Gastroesophageal sphincter (tissue), 2 donors: ENCODE results near the gene KIDINS220.

ENCODE experiments used
- POLR2A ChIP-seq, 2 donors: fragments of 450-650 bp; IDR thresholded peaks; one replicate each; pipeline ENCODE4 v1.6.1; 2017; ENCODE audit warnings: antibody characterized with exemption in 2 of 2, mild to moderate bottlenecking in 2 of 2, moderate library complexity in 1 of 2
- POLR2AphosphoS5 ChIP-seq: sonication (generic); formaldehyde crosslinking; IDR thresholded peaks from one replicate; pipeline ENCODE4 v1.6.1; 2017; ENCODE audit warnings: antibody characterized with exemption

GRCh38 chr2:8882094-8882493 is 44.7 kb upstream of the KIDINS220 start:
- no peak for TF ChIP-seq POLR2AphosphoS5
- no peak for TF ChIP-seq POLR2A (IDR thresholded peaks at IDR 0.05)
